C1 segment of cervical spinal cord (tissue), 14 donors: ENCODE measurements around the gene TNFAIP3.
"Not testable (repeated sequence)": the region's sequence is repeated elsewhere in the genome, so short reads cannot be mapped to it uniquely, and the experiment has no call there.

Source experiments
- DNase-seq, 14 donors: peaks; one replicate each; lab custom pipeline; 2025; lab: John Stamatoyannopoulos, UW

TNFAIP3 gene

DNA sequence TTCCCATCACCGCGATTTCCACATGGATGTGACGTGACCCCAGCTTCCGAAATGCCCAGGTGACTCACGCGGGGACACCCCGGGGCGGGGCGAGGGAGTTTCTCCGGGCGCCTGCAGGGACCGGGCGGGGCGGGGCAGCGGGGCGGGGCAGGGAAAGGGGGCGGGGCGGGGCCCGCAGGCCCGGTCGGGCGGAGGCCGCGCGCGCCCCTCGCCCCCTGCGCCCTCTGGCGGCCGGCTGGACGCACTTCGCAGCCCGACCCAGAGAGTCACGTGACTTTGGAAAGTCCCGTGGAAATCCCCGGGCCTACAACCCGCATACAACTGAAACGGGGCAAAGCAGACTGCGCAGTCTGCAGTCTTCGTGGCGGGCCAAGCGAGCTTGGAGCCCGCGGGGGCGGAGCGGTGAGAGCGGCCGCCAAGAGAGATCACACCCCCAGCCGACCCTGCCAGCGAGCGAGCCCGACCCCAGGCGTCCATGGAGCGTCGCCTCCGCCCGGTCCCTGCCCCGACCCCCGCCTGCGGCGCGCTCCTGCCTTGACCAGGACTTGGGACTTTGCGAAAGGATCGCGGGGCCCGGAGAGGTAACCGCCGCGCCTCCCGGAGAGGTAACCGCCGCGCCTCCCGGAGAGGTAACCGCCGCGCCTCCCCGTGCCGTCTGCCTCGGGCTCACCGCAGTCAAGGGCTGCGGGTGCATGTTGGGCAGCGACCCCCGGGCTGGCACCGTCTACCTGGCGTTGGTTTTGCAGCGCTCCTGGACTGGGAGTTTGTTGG, at the start of gene TNFAIP3:
Gene TNFAIP3 (plus strand): TSS at position 346 of the 771 bp plus-strand sequence. CDS start 3,969 bp downstream, outside the sequence.
- DNase-seq = peak; percentile 17 to 92 (median 78)

DNA sequence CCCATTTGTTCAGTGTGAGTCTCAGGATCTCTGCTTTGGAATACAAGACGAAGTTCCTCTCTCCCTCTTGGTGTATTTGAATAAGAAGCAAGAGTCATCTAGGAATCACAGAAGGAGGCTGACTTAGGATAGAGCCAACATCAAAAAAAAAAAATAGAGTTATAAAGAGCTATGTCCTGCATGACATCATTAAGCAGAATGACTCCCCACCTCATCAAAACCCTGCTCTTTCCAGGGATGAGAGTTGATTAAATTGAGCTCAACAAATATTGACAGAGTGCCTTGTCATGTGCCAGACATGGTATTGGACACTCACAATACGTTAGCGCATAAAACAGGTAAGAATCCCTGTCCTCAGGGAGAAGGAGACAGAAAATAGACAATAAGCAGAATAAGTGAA, 48.6 kb upstream of the TNFAIP3 start:
- no peak for DNase-seq

DNA sequence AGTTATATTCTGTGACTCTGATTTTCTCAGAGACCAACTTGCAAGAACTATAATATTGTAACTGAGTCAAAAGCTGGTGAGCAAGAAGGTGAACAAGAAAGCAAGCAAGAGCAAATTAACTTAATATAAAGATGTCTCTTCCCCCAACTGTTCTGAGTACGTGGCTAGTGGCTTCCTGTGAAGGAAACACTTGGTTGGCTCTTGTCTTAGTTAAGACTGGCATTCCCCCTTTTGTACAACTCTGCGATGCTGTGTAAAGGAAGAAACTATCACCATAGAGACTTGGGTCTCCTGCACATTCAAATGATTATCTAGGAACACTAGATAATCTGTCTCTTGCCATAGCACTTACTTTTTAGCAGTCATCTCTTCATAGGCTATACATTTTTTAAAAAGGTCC, 47.3 kb upstream of the TNFAIP3 start:
- DNase-seq = no peak

- no peak for DNase-seq
Observed at GRCh38 chr6:137820425-137820824, 46.6 kb upstream of the TNFAIP3 start.

DNA sequence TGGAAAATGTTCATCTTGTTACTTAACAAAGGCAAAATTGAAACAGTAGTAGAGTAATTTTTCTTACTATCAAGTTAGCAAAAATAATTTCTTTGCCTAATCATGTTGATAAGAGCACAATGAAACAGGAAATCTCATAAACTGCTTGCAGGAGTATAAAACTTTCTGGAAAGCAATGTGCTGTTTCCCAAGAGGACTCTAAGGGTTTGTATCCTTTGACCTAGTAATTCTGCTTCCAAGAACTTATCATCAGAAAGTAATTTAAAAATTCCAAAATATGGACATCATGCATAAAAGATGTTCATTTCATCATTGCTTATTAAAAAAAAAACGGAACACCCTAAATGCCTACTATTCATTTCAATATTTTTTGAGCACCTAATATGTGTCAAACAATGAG, 46.1 kb upstream of the TNFAIP3 start:
- DNase-seq = no peak

- DNase-seq = no peak
Observed at GRCh38 chr6:137821491-137821890, 45.6 kb upstream of the TNFAIP3 start.

GRCh38 chr6:137823826-137824555, 43.1 kb upstream of the TNFAIP3 start:
- DNase-seq = peak in 5 of 14 donors; percentile 7 to 29 (median 9)

- DNase-seq = no peak
Observed at GRCh38 chr6:137824556-137824879, 42.5 kb upstream of the TNFAIP3 start.

DNA sequence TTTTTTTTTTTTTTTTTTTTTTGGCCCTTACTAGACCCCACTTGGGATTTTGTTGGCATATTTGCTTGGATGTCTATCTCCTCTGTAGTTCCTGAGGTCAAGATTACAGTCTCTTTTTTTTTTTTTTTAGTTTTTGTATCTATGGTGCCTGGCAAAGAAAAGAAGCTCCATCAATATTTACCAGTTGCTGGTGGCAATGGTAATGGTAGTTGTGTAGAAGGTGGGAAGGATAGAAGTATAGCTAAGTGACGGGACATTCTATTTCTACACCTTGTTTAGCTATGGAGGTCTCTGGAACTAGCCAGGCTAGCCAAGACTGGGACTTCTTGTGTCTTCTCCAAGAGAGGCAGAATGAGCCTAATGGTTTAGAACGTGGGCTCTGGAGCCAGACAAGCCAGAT, 42.2 kb upstream of the TNFAIP3 start:
- no peak for DNase-seq

DNA sequence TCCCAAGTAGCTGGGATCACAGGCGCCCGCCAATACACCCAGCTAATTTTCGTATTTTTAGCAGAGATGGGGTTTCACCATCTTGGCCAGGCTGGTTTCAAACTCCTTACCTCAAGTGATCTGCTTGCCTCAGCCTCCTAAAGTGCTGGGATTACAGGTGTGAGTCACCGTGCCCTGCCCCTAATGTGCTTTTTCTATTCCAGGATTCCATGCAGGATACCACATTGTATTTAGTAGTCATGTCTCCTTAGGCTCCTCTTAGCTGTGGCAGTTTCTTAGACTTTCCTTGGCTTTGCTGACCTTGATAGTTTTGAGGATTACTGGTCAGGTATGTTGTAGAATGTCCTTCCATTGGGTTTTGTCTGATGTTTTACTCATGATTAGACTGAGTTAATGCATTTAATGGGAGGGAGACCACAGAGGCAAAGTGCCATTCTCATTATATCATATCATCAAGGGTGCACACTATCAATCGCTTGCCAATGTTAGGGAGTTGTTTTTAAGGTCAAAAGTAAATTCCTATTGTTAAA, 39.6 kb upstream of the TNFAIP3 start:
- no peak for DNase-seq

- DNase-seq = no peak
Observed at GRCh38 chr6:137827977-137828810, 38.9 kb upstream of the TNFAIP3 start.

GRCh38 chr6:137829641-137830083, 37.4 kb upstream of the TNFAIP3 start:
- no peak for DNase-seq

DNA sequence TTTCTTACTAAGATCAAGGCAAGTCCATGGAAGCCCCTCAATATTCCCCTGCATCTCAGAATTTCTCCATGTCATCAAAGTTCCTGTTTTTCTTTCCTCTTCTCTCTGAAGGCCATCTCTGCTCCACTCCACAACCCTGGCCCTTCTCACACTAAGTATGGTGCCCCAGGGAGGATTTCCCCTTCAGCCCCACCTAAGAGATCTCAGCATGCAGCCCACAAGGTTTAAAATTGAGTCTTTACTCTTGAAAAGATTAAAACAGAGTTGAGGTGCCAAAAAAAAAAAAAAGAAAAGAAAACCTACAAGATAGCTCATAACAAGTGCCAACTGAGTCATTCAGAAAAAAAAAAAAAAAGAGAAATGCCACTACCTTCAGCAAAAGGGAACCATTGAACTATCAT, 36.5 kb upstream of the TNFAIP3 start:
- no peak for DNase-seq

DNA sequence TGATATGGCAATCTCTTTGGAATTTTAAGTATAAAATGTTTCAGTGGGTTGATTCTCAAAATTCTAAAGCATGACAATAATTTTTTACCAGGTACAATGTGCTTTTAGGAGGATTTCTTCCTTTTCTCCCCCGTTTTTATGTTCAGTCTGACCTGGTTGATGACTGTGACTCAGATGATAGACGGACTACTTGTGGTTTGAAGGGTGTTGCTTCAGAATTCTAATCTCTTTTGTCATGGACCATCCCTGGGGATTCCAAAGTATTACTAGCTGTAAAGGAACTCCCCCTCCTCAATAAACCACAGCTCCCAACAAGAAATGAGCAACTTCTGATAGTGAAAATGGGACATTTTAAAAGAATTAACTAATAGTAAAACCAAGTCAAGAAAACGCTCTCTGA, 34.9 kb upstream of the TNFAIP3 start:
- no peak for DNase-seq

DNA sequence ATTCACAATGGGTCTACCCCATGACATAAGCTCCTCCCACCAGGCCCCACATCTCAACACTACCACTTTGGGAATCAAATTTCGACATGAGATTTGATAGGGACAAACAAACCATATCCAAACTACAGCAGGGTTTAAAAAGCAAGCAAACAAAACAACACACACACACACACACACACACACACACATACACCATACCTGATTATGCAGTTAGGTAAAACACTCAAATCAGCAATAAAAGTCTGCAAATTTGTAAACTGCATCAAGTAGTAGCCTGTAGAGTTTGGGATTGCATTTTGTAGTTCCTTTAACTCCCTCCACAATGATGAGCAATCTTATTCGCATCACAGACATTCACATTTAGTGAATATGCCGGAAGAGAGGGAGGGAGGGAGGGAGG, 32.6 kb upstream of the TNFAIP3 start:
- DNase-seq = no peak

DNA sequence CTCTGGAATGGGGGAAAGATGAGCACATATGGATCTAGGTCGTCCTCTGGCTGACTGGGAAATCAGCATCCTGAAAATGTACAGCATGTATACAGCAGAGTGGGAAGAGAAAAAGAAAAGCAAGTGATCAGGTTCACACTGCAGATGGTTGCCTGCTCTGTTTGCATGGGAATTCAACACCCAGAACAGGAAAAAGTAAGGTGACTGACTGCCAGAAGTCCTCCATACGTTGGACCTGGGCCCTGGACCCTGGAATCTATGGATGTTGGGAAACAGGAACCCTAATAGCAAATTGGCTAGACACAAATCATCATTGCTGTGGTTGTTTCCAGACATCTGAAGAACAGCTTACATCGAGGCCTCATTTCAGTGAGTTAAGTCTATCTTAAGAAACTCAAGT, 30.3 kb upstream of the TNFAIP3 start:
- DNase-seq = no peak

- DNase-seq = not testable (repeated sequence)
Observed at GRCh38 chr6:137838090-137838489, 29.0 kb upstream of the TNFAIP3 start.

- not testable (repeated sequence) for DNase-seq
Observed at GRCh38 chr6:137838597-137838996, 28.5 kb upstream of the TNFAIP3 start.

GRCh38 chr6:137839076-137839475, 28.0 kb upstream of the TNFAIP3 start:
- DNase-seq = no peak

DNA sequence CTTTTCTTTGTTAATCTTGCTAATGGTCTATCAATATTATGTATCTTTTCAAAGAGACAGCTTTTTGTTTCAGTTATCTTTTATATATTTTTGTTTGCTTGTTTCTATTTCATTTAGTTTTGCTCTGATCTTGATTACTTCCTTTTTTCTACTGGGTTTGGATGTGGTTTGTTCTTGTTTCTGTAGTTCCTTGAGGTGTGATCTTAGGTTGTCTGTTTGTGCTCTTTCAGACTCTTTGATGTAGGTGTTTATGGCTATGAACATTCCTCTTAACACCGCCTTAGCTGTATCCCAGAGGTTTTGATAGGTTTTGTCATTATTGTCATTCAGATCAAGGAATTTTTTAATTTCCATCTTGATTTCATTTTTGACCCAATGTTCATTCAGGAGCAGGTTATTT, 26.8 kb upstream of the TNFAIP3 start:
- DNase-seq = no peak

DNA sequence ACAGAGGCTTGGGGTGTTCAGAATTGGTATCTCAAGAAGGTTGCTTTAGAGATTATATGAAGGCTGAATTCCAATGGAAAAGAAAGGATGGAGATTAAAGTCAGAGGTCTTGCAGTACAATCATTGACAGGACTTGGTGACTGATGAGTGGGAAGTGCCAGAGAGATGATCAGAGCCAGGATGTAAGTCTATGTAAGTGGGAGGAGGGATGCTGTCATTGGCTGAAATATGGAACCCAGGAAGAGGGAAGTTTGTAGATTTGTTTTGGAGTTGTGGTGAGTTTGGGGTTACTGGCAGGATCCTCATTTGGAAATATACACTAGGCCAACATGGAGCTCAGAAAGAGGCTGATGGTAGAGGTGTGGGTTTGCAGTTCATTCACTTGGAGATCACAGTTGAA, 23.8 kb upstream of the TNFAIP3 start:
- DNase-seq = no peak

DNA sequence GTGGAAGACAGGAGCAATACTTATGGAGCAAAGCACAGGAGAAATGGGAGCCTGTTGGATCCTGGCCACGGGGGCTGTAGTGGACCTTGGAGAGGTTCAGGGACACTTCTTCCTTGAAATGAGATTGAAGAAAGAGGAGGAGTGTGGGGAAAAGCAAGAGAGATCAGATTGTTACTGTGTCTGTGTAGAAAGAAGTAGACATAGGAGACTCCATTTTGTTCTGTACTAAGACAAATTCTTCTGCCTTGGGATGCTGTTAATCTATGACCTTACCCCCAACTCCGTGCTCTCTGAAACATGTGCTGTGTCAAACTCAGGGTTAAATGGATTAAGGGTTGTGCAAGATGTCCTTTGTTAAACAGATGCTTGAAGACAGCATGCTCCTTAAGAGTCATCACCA, 22.7 kb upstream of the TNFAIP3 start:
- not testable (repeated sequence) for DNase-seq
